Coronary artery (tissue), 2 donors: ENCODE measurements around the gene TBC1D9.

ENCODE experiments used
- DNase-seq: peaks from one replicate; pipeline ENCODE4 v3.0.0-alpha.2; 2017; ENCODE audit warnings: low spot score
- H3K27ac ChIP-seq, 2 donors: fragments of 200-600 bp; sonication (generic); one replicate each; pipeline ENCODE4 v1.5.1; 2016 to 2019
- H3K4me3 ChIP-seq: fragments of 200-600 bp; sonication (generic); 2 replicates; pipeline ENCODE4 v1.5.1; 2016; ENCODE audit warnings: mild to moderate bottlenecking, moderate library complexity
- CTCF ChIP-seq: fragments of 200-600 bp; sonication (generic); IDR thresholded peaks from one replicate; pipeline ENCODE4 v1.5.1; 2019; ENCODE audit warnings: antibody characterized with exemption

The TBC1D9 gene

GRCh38 chr4:140661550-140661949 lies 94.6 kb downstream of the TBC1D9 start:
- no peak for DNase-seq
- no peak for TF ChIP-seq CTCF
- Histone ChIP-seq H3K4me3 (no peak overlapping the region), H3K27ac (no peak overlapping the region)

- Histone ChIP-seq H3K4me3 (no peak overlapping the region), H3K27ac (no peak overlapping the region)
- no peak for TF ChIP-seq CTCF
- DNase-seq, result no peak
Measured at GRCh38 chr4:140659943-140660700, 96.1 kb downstream of the TBC1D9 start.

GRCh38 chr4:140654495-140654814 lies 101.7 kb downstream of the TBC1D9 start:
- Histone ChIP-seq H3K27ac (no peak overlapping the region), H3K4me3 (no peak overlapping the region)
- no peak for DNase-seq
- no peak for TF ChIP-seq CTCF

- H3K4me3 ChIP-seq, result peak overlapping the region; percentile 67
- H3K27ac ChIP-seq, result peak overlapping the region; percentile 58 to 81
- DNase-seq, result no peak
- no peak for TF ChIP-seq CTCF
Measured at GRCh38 chr4:140653718-140654494, 102.3 kb downstream of the TBC1D9 start.

- no peak overlapping the region for H3K27ac ChIP-seq
- no peak overlapping the region for H3K4me3 ChIP-seq
- DNase-seq, result no peak
- no peak for TF ChIP-seq CTCF
Measured at GRCh38 chr4:140652601-140653000, 103.6 kb downstream of the TBC1D9 start.

GRCh38 chr4:140648716-140649308 lies 107.4 kb downstream of the TBC1D9 start:
- H3K4me3 ChIP-seq, result no peak overlapping the region
- no peak for TF ChIP-seq CTCF

More at GRCh38 chr4:140648716-140649308, 107.4 kb downstream of the TBC1D9 start:
- DNase-seq, result no peak
- no peak overlapping the region for H3K27ac ChIP-seq
